Smooth muscle cell of the pulmonary artery (primary cell): ENCODE results near the gene HNRNPH1. TPM values are rescaled to one million over a fixed set of nuclear protein-coding genes. Genes with fewer than 3 reads are reported as not detected.

ENCODE experiments used
- total RNA-seq: library from RNA; depleted of rRNA; stranded (reverse); fragments of >200 nt; gene quantifications from 2 replicates; pipeline ENCODE4 v1.2.3, GENCODE V29; 2014

Gene HNRNPH1, protein sequence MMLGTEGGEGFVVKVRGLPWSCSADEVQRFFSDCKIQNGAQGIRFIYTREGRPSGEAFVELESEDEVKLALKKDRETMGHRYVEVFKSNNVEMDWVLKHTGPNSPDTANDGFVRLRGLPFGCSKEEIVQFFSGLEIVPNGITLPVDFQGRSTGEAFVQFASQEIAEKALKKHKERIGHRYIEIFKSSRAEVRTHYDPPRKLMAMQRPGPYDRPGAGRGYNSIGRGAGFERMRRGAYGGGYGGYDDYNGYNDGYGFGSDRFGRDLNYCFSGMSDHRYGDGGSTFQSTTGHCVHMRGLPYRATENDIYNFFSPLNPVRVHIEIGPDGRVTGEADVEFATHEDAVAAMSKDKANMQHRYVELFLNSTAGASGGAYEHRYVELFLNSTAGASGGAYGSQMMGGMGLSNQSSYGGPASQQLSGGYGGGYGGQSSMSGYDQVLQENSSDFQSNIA
- total RNA-seq = 407 and 475 TPM in 2 replicates

DNA sequence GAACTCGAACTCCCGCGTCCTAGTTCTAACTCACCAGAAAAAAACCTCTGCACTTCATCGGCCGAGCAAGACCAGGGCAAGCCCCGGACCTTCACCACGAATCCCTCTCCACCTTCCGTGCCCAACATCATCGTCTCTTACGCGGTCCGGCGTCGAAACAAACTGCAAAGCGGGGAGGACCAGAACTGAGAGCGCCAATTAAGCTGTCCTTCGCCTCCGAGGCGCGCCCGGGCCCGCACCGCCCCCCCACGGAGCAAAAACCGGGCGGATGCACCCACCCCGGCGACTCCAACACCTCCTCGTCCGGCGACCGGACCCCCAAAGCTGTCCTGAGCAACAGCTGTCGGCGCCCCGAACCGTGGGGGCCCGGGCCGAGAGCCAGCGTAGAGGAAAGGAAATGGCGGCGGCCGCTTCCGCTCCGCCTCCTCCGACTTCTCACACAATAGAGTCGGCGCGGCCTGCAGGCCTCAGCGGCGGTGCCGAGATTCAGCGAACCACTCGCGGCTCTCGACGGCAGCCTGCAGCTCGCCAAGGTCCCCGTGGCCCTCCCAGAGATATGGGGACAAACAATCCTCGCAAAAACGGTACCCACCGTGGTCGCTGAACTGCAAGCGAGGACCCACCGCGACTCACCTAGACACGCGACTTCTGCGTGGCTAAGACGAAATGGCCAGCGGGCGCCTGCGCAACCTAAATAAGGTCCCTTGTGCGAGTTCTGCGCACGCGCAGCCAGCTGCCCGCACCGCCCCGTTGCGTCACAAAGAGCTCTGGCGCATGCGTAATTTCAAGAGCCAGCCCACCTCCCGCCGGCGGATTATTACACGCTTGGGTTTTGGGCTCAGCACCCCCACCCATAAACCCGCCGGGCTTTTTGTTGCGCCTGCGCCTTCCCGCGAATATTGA is at the start of gene HNRNPH1:
TSS of gene HNRNPH1 (minus strand) at position 669 of the 903 bp plus-strand sequence. CDS start at position 131, 538 bp downstream.

Other genes starting within 250 kb of the HNRNPH1 start
- 48.3 and 49.1 TPM in 2 replicates for gene RUFY1, start 73.1 kb downstream of the HNRNPH1 start, total RNA-seq
- 0.20 TPM in 1 of 2 replicates, not detected in the other for gene CBY3, start 57.4 kb upstream of the HNRNPH1 start, total RNA-seq
- 805 and 877 TPM in 2 replicates for gene CANX, start 75.3 kb upstream of the HNRNPH1 start, total RNA-seq
- gene MAML1, start 109.2 kb upstream of the HNRNPH1 start, total RNA-seq = 9.7 and 10.9 TPM in 2 replicates
- 2.3 and 5.2 TPM in 2 replicates for gene LTC4S, start 170.3 kb upstream of the HNRNPH1 start, total RNA-seq
- 207 and 369 TPM in 2 replicates for gene MGAT4B, start 183.2 kb upstream of the HNRNPH1 start, total RNA-seq
- gene SQSTM1, start 197.2 kb upstream of the HNRNPH1 start, total RNA-seq = 670 and 3,659 TPM in 2 replicates
- gene MRNIP, start 235.1 kb upstream of the HNRNPH1 start, total RNA-seq = 15.1 and 15.2 TPM in 2 replicates